Natural killer cell (primary cell): Measurements from ENCODE around the gene MGST3. TPM values are rescaled to one million over a fixed set of nuclear protein-coding genes. Genes with fewer than 3 reads are reported as not detected.

Experiments
- ATAC-seq, 3 donors: fragments of 150-1000 bp in 2 of 3; fragments of 200-7000 bp in 1 of 3; cut with Tn5 transposase; 1 replicate in 1 of 3; 2 replicates in 2 of 3; pipeline ENCODE4 v1.10.0; 2021; ENCODE audit warnings: mild to moderate bottlenecking in 2 of 3, moderate library complexity in 2 of 3
- DNase-seq, 2 donors: peaks; one replicate each; pipeline versions ENCODE4 v3.0.0 to v3.0.0-alpha.2; 2013 to 2021; ENCODE audit warnings: mixed read lengths in 1 of 2
- H3K27ac ChIP-seq: one replicate; pipeline ENCODE4 v1.5.1; 2013; ENCODE audit warnings: mild to moderate bottlenecking, low read length
- H3K27me3 ChIP-seq: one replicate; pipeline ENCODE4 v1.6.1; 2013; ENCODE audit warnings: low read length; ENCODE audit not compliant: control insufficient read depth, insufficient read depth
- H3K36me3 ChIP-seq: one replicate; pipeline ENCODE4 v1.6.1; 2013; ENCODE audit warnings: low read length; ENCODE audit not compliant: control insufficient read depth, insufficient read depth
- H3K4me1 ChIP-seq: one replicate; pipeline ENCODE4 v1.6.1; 2013; ENCODE audit warnings: low read length; ENCODE audit not compliant: control insufficient read depth, insufficient read depth
- H3K4me3 ChIP-seq: one replicate; pipeline ENCODE4 v1.5.1; 2013; ENCODE audit warnings: low read length
- H3K9me3 ChIP-seq: one replicate; pipeline ENCODE4 v1.6.1; 2013; ENCODE audit warnings: low read length; ENCODE audit not compliant: control insufficient read depth, insufficient read depth
- H3K27ac Mint-ChIP-seq, 2 donors: one replicate each; pipeline ENCODE4 v1.8.0; 2022; ENCODE audit warnings: mild to moderate bottlenecking in 2 of 2, mixed read lengths in 2 of 2, moderate library complexity in 1 of 2
- H3K27me3 Mint-ChIP-seq, 2 donors: one replicate each; pipeline ENCODE4 v1.8.0; 2022; ENCODE audit warnings: low read depth in 2 of 2, mixed read lengths in 2 of 2
- H3K36me3 Mint-ChIP-seq: one replicate; pipeline ENCODE4 v1.8.0; 2022; ENCODE audit warnings: mixed read lengths
- H3K4me1 Mint-ChIP-seq, 2 donors: one replicate each; pipeline ENCODE4 v1.8.0; 2022; ENCODE audit warnings: mixed read lengths in 2 of 2
- H3K4me3 Mint-ChIP-seq: one replicate; pipeline ENCODE4 v1.8.0; 2022; ENCODE audit warnings: mild to moderate bottlenecking, moderate library complexity, mixed read lengths
- H3K9me3 Mint-ChIP-seq, 2 donors: one replicate each; pipeline ENCODE4 v1.8.0; 2022; ENCODE audit warnings: mixed read lengths in 2 of 2
- WGBS: methylation state at CpG from one replicate; pipeline ENCODE4 v1.1.7; 2013; ENCODE audit warnings: missing lambda C conversion rate; ENCODE audit not compliant: insufficient coverage; 5-methylcytosine and 5-hydroxymethylcytosine counted together
- intact Hi-C: fragments of 100-400 bp; cut with micrococcal nuclease; formaldehyde crosslinking; loops from one replicate; pipeline ENCODE4 v1.14.2; 2022
- total RNA-seq, 4 donors: library from RNA; stranded (reverse); fragments of 120-200 nt in 1 of 4; gene quantifications; one replicate each; pipeline versions ENCODE4 v1.2.3 to v1.2.4, GENCODE V29; 2013 to 2022
- TF ChIP-seq, protein P1 (sequence below): fragments of 200-600 bp; IDR thresholded peaks from one replicate; pipeline ENCODE4 v1.8.0; 2022; ENCODE audit warnings: antibody characterized with exemption

The MGST3 gene
- total RNA-seq, 3 donors from 2014 or later (not counting 1 experiment from before 2014, with no cell fraction given), result 27.2 to 34.3 (median 29.0) TPM

DNA sequence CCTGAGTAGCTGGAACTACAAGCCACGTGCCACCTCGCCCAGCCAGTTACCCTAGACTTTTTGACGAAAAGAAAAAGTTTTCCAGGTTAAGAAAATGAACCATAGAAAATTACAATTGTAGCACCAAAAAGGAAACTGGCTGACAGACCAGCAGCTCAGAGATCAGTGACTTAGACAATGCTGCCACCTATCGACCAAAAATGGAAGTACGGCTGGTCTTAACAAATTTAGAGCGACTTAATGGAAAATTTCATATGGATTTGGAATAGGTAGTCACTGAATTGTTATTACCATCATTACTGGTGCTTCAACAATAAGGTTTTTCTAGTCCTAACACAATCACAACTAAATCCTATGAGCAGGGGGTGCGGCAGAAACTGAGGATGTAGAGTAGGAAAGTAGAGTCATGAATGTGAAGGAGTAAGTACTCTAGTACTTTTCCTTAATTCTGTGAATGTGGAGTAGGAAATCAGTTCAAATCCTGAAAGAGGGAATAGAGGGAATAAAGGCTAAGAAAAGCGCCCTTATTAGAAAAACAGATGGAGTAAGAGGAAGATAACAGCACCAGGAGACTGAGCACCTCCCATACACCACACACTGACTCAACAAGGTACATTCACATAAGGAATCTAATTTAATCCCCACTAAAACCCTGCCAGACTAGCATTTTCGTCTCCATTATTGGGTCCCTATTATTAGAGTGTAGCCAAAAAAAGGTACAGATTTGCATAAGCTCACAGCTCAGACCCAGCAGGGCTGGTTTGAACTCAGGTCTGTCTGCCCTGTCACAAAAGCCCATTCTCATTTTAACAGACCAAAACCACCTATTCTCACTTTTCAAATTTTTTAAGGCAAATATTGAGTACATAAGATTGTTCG is 37.9 kb upstream of the MGST3 start:
- Histone ChIP-seq H3K9me3 (no peaks in the 10 kb centered on the region), H3K36me3 (no peaks in the 10 kb centered on the region), H3K4me1 (peaks cover 7% of the 10 kb centered on the region), H3K27ac (no peak overlapping the region), H3K27me3 (peaks cover 21% of the 10 kb centered on the region), H3K4me3 (no peak overlapping the region)
- intact Hi-C loops, result loop anchor here (1.0 to 10.0 kb wide), 2 partner anchors 200 to 448 kb away; no protein-coding TSS in a partner anchor
- no peak overlapping the region for H3K4me3 Mint-ChIP-seq
- H3K36me3 Mint-ChIP-seq, result no peaks in the 10 kb centered on the region
- no peak overlapping the region for H3K27ac Mint-ChIP-seq
- 0% methylated on average over 8 of the region's 10 CpGs for WGBS
- H3K27me3 Mint-ChIP-seq, result peaks cover 40 to 66% of the 10 kb centered on the region in 2 donors
- DNase-seq (peak; percentile 70 to 90), ATAC-seq (peak; percentile 63 to 73 (median 67))
- H3K4me1 Mint-ChIP-seq, result peaks cover 9 to 21% of the 10 kb centered on the region in 2 donors
- H3K9me3 Mint-ChIP-seq, result no peaks in the 10 kb centered on the region
- TF ChIP-seq, protein P1, sequence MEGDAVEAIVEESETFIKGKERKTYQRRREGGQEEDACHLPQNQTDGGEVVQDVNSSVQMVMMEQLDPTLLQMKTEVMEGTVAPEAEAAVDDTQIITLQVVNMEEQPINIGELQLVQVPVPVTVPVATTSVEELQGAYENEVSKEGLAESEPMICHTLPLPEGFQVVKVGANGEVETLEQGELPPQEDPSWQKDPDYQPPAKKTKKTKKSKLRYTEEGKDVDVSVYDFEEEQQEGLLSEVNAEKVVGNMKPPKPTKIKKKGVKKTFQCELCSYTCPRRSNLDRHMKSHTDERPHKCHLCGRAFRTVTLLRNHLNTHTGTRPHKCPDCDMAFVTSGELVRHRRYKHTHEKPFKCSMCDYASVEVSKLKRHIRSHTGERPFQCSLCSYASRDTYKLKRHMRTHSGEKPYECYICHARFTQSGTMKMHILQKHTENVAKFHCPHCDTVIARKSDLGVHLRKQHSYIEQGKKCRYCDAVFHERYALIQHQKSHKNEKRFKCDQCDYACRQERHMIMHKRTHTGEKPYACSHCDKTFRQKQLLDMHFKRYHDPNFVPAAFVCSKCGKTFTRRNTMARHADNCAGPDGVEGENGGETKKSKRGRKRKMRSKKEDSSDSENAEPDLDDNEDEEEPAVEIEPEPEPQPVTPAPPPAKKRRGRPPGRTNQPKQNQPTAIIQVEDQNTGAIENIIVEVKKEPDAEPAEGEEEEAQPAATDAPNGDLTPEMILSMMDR, result peak; percentile 97

DNA sequence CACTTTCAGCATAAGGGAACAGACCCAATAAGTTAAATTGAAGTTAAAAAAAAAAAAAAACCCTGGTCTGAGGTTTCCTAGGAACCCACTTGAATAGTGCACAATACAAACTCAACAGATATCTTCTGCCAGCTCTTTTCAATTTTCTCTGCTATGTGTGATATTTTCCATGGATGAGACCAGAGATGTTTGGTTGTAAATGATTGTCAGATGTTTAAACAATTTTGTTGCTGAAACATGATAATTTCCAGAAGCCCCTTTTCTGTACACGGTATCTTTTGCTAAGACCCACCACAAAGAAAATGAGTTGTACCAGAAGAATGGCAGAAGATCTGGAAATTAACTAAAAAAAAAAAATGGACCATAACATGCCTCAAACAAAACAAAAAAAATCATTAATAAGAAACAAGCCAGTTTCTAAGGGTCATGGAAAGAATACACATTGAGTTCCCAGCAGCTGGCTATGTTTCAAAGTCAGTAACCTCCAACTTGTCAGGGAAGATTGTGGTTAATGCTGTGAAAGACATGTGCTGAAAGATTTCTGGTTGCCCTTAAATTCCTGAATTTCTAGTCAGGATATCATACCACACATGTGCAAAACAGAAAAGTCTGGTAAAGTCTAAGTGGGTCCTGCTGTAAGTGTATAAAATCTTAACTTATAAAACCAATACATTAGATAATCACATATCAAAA is 35.6 kb upstream of the MGST3 start:
- TF ChIP-seq, protein P1, result no peak
- Histone ChIP-seq H3K4me1 (peaks cover 13% of the 10 kb centered on the region), H3K4me3 (no peak overlapping the region), H3K27ac (no peak overlapping the region), H3K27me3 (peaks cover 21% of the 10 kb centered on the region), H3K9me3 (no peaks in the 10 kb centered on the region), H3K36me3 (no peaks in the 10 kb centered on the region)
- no peak overlapping the region for H3K4me3 Mint-ChIP-seq
- ATAC-seq (no peak), DNase-seq (no peak)
- no peak overlapping the region for H3K27ac Mint-ChIP-seq
- no peaks in the 10 kb centered on the region for H3K36me3 Mint-ChIP-seq
- H3K9me3 Mint-ChIP-seq, result no peaks in the 10 kb centered on the region
- H3K4me1 Mint-ChIP-seq, result peaks cover 14 to 30% of the 10 kb centered on the region in 2 donors
- intact Hi-C loops, result loop anchor here (10.0 kb wide), 1 partner anchor 451 kb away; no protein-coding TSS in a partner anchor
- H3K27me3 Mint-ChIP-seq, result peaks cover 30 to 48% of the 10 kb centered on the region in 2 donors
- WGBS, result 100% methylated on average over 1 of the region's 1 CpG

DNA sequence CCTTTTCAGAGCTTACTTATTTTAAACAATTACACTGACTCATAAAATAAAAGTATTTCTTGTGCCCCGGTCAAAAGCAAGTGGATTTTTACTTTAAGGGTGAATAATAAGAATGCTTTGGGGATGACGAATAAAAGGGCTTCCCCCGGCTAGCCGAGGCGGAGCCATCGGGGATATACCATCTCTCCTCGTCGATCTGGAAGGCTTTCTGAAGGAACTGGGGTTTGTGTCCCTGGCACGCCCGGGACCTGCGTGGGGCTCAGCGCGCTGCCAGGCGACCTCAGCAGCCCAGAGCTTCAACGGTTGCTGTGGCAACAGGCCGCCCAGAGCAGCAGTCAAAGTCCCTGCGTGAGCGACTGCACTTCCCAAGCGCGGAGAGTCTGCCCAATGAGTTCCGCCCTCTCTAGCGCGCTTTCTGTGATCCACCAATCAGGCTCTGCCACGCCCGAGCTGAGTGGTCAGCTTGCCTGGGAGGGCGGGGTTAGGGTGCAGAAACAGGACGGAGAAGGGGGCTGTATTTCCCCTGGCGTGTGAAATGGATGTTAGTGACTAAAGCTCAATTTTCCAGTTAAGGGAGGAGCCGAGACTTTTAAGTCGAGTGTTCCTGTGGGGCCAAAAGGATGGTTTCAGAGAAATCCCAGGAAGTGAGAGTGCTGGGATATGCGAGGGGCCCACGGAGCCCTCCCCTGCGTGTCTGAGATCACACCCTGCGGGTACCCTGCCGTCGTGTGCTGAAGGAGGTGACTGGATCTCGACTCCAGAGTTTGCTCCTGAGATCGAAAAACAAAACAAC is 33.0 kb upstream of the MGST3 start:
- Histone ChIP-seq H3K27ac (peak overlapping the region; percentile 33), H3K36me3 (no peaks in the 10 kb centered on the region), H3K9me3 (no peaks in the 10 kb centered on the region), H3K4me1 (peaks cover 13% of the 10 kb centered on the region), H3K27me3 (peaks cover 15% of the 10 kb centered on the region), H3K4me3 (peak overlapping the region; percentile 39)
- peak overlapping the region; percentile 88 for H3K4me3 Mint-ChIP-seq
- peaks cover 21 to 31% of the 10 kb centered on the region in 2 donors for H3K4me1 Mint-ChIP-seq
- TF ChIP-seq, protein P1, result no peak
- intact Hi-C loops, result loop anchor here (1.0 to 10.0 kb wide), 4 partner anchors 33 to 453 kb away; partner anchors contain the start of genes ALDH9A1 and MGST3
- DNase-seq (peak; percentile 91 to 94), ATAC-seq (peak; percentile 95 to 98 (median 98))
- under 1% methylated on average over 36 of the region's 38 CpGs for WGBS
- H3K27ac Mint-ChIP-seq, result peak overlapping the region; percentile 76 to 96
- no peaks in the 10 kb centered on the region for H3K9me3 Mint-ChIP-seq
- no peaks in the 10 kb centered on the region for H3K36me3 Mint-ChIP-seq
- peaks cover 19 to 38% of the 10 kb centered on the region in 2 donors for H3K27me3 Mint-ChIP-seq
